Testis (tissue), 2 donors: ENCODE results near the gene CORO1A.
"Not testable (repeated sequence)": the region's sequence is repeated elsewhere in the genome, so short reads cannot be mapped to it uniquely, and the experiment has no call there.

Experiments used
- POLR2A ChIP-seq: fragments of 450-650 bp; IDR thresholded peaks from one replicate; pipeline ENCODE4 v1.6.1; 2017; ENCODE audit warnings: antibody characterized with exemption, mild to moderate bottlenecking, moderate library complexity
- TF ChIP-seq, protein P1 (sequence below), 3 experiments: fragments of 450-650 bp in 2 of 3; fragments of 200-600 bp in 1 of 3; sonication (generic) in 1 of 3; IDR thresholded peaks; one replicate each; pipeline ENCODE4 v1.5.1; 2016 to 2019; ENCODE audit warnings: antibody characterized with exemption in 3 of 3, mild to moderate bottlenecking in 2 of 3, moderate library complexity in 1 of 3

DNA sequence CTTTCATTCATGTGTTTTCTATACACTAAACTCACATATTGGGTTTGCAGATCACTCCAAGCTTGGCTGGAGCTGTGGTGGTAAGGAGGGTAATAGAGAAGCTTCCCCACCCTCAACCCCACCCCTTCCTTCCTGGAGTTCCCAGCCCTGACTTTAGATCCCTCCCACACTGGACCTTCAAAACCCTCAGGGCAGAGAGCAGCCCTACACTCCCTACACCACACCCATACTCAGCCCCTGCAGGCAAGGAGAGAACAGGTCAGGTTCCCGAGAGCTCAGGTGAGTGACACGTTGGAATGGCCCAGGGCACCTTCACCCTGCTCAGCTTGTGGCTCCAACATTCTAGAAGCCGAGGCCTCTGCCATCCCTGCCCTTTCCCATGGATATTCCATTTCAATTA lies 15.6 kb downstream of the CORO1A start, which contains the start of gene SULT1A3:
- TF ChIP-seq, protein P1, sequence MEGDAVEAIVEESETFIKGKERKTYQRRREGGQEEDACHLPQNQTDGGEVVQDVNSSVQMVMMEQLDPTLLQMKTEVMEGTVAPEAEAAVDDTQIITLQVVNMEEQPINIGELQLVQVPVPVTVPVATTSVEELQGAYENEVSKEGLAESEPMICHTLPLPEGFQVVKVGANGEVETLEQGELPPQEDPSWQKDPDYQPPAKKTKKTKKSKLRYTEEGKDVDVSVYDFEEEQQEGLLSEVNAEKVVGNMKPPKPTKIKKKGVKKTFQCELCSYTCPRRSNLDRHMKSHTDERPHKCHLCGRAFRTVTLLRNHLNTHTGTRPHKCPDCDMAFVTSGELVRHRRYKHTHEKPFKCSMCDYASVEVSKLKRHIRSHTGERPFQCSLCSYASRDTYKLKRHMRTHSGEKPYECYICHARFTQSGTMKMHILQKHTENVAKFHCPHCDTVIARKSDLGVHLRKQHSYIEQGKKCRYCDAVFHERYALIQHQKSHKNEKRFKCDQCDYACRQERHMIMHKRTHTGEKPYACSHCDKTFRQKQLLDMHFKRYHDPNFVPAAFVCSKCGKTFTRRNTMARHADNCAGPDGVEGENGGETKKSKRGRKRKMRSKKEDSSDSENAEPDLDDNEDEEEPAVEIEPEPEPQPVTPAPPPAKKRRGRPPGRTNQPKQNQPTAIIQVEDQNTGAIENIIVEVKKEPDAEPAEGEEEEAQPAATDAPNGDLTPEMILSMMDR (IDR thresholded peaks at IDR 0.05), result not testable (repeated sequence)
- TF ChIP-seq POLR2A, result not testable (repeated sequence)
